ENCODE data around the gene CHD2. TPM values are rescaled to one million over a fixed set of nuclear protein-coding genes. Genes with fewer than 3 reads are reported as not detected.

Gene CHD2
- total and polyA plus RNA-seq, 10 of the 15 experiments (the other 5 are each of a cell fraction or from before 2014, with no cell fraction given) = 38.1 to 94.7 (median 63.3) TPM

DNA sequence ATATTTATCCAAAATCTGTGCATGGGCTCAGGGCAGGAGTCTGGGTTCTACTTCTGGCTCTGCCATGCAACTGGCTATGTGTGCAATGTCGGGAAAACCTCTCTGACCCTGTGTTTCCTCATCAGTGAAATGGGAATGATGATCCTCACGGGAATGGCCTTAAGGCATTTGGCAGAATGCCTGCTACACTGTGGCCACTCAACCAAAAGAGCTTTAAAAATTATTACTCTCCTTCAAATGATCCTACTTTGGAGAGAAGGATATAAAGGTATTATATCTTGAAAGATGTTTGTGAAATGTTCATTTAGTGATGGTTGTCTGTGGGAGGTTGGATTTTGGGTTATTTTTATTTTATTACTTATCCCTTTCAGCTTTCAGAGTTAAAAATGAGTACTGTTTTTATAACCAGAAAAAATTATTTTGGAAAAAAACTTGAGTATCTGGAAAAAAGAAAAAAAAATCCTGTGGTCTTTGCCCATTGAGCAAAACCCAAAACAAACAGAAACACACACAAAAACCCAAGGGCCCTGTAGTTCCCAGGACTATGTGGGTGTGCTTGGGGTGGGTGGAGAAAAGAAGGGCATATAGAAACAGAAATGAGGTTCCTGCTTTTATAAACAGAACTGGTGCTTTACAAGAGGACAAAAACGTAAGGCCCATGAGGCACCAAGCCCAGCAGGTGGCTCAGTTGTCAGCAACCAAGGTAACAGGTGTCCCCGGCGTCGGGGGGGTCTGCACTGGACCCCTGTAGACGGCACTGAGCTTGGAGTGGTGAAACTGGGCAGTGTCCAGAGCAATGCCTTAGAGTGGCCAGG is 166.9 kb downstream of the CHD2 start (continued):
- no peak for TF ChIP-seq SIN3A (IDR thresholded peaks at IDR 0.05; ENCODE audit: low read depth, low read length)
- no peak for TF ChIP-seq CBX3 (IDR thresholded peaks at IDR 0.05; ENCODE audit: borderline replicate concordance, low read depth)
- no peak for TF ChIP-seq ZZZ3 (IDR thresholded peaks at IDR 0.05; ENCODE audit: control insufficient read depth, insufficient read length, low read depth)
- TF ChIP-seq BACH1 (IDR thresholded peaks at IDR 0.05; ENCODE audit: borderline replicate concordance) = no peak
- TF ChIP-seq, protein P1, sequence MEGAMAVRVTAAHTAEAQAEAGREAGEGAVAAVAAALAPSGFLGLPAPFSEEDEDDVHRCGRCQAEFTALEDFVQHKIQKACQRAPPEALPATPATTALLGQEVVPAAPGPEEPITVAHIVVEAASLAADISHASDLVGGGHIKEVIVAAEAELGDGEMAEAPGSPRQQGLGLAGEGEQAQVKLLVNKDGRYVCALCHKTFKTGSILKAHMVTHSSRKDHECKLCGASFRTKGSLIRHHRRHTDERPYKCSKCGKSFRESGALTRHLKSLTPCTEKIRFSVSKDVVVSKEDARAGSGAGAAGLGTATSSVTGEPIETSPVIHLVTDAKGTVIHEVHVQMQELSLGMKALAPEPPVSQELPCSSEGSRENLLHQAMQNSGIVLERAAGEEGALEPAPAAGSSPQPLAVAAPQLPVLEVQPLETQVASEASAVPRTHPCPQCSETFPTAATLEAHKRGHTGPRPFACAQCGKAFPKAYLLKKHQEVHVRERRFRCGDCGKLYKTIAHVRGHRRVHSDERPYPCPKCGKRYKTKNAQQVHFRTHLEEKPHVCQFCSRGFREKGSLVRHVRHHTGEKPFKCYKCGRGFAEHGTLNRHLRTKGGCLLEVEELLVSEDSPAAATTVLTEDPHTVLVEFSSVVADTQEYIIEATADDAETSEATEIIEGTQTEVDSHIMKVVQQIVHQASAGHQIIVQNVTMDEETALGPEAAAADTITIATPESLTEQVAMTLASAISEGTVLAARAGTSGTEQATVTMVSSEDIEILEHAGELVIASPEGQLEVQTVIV (IDR thresholded peaks at IDR 0.05; ENCODE audit: borderline replicate concordance, partially characterized antibody) = no peak

DNA sequence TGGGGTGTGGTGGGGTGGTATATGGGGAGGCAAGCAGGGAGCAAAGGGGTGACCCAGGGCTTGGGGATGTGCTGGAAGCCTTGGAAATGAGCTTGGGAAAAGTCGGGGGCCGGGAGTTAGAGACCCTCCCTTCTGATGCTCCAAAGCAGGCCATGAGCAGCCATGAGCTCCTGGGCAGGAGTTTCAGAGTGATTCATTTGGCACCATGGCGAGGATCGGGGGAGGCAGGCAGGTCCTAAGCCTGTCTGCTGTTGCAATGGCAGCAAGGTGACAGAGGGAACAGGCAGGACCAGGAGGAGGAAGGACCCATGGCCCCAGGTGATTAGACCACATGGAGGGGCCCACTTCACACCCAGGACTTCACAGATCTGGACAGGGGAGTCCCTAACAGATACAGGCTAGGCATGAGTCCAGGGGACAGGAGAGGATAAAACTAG is 167.5 kb downstream of the CHD2 start:
- Histone ChIP-seq H3K36me3 (ENCODE audit: control insufficient read depth in 2 of 2, insufficient read depth in 2 of 2, low read length in 1 of 2) (no peaks in the 10 kb centered on the region), H3K27me3 (replicated peaks in 1 of 2; ENCODE audit: control insufficient read depth in 2 of 2, insufficient read depth in 2 of 2, low read length in 1 of 2) (peaks cover 4 to 11% of the 10 kb centered on the region in 2 experiments), H3K4me3 (no peak overlapping the region), H3K4me1 (ENCODE audit: control insufficient read depth, insufficient read depth, low read length) (no peaks in the 10 kb centered on the region), H3K79me2 (ENCODE audit: control insufficient read depth, insufficient read depth, low read length) (no peaks in the 10 kb centered on the region), H3K4me2 (ENCODE audit: control insufficient read depth, insufficient read depth) (no peak overlapping the region), H2AFZ (ENCODE audit: control insufficient read depth, low read depth, low read length) (no peak overlapping the region), H3K9ac (ENCODE audit: control insufficient read depth, insufficient read depth, low read length) (no peak overlapping the region), H4K20me1 (ENCODE audit: control insufficient read depth, insufficient read depth) (no peaks in the 10 kb centered on the region), H3K9me3 (replicated peaks; ENCODE audit: control insufficient read depth, insufficient read depth, low read length) (no peaks in the 10 kb centered on the region), H3K27ac (ENCODE audit: control insufficient read depth, insufficient read depth) (no peak overlapping the region)
- DNase-seq (ENCODE audit: low read depth, low spot score) (no peak), ATAC-seq (no peak), FAIRE-seq (no peak)
- CTCF ChIA-PET = no interaction called here
- TF ChIP-seq WRNIP1 (IDR thresholded peaks at IDR 0.05; ENCODE audit: borderline replicate concordance, low read depth, low read length) (no peak), EED (IDR thresholded peaks at IDR 0.05; ENCODE audit: low read depth) (no peak), MTA2 (IDR thresholded peaks at IDR 0.05; ENCODE audit: low read depth) (no peak), ZBTB4 (CRISPR knock-in tag; IDR thresholded peaks at IDR 0.05) (no peak)
- TF ChIP-seq, protein P2, sequence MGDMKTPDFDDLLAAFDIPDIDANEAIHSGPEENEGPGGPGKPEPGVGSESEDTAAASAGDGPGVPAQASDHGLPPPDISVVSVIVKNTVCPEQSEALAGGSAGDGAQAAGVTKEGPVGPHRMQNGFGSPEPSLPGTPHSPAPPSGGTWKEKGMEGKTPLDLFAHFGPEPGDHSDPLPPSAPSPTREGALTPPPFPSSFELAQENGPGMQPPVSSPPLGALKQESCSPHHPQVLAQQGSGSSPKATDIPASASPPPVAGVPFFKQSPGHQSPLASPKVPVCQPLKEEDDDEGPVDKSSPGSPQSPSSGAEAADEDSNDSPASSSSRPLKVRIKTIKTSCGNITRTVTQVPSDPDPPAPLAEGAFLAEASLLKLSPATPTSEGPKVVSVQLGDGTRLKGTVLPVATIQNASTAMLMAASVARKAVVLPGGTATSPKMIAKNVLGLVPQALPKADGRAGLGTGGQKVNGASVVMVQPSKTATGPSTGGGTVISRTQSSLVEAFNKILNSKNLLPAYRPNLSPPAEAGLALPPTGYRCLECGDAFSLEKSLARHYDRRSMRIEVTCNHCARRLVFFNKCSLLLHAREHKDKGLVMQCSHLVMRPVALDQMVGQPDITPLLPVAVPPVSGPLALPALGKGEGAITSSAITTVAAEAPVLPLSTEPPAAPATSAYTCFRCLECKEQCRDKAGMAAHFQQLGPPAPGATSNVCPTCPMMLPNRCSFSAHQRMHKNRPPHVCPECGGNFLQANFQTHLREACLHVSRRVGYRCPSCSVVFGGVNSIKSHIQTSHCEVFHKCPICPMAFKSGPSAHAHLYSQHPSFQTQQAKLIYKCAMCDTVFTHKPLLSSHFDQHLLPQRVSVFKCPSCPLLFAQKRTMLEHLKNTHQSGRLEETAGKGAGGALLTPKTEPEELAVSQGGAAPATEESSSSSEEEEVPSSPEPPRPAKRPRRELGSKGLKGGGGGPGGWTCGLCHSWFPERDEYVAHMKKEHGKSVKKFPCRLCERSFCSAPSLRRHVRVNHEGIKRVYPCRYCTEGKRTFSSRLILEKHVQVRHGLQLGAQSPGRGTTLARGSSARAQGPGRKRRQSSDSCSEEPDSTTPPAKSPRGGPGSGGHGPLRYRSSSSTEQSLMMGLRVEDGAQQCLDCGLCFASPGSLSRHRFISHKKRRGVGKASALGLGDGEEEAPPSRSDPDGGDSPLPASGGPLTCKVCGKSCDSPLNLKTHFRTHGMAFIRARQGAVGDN (IDR thresholded peaks at IDR 0.05) = no peak
- SMC1A ChIA-PET (ENCODE audit: uncharacterized antibody, unreplicated experiment) = no interaction called here
- intact Hi-C loops (cut with micrococcal nuclease; ENCODE audit: unreplicated experiment) (no loop called here), in situ Hi-C loops (cut with MboI) (no loop called here)
- RAD21 ChIA-PET (ENCODE audit: unreplicated experiment) = no interaction called here
- 31% methylated on average over 4 of the region's 4 CpGs for WGBS (ENCODE audit: insufficient coverage, insufficient replicate concordance, low lambda C conversion rate, missing lambda C conversion rate)
- BruUV-seq (replicated peaks) = no TSS peak
- POLR2A ChIA-PET = no interaction called here

All from GM12878 (cell line).